GM12878 (cell line): ENCODE results near the gene QSOX1. TPM values are rescaled to one million over a fixed set of nuclear protein-coding genes. Genes with fewer than 3 reads are reported as not detected.

Source experiments
- ATAC-seq: fragments of 200-7000 bp; cut with Tn5 transposase; 3 replicates; pipeline ENCODE4 v1.9.1; 2020; ENCODE audit warnings: mild to moderate bottlenecking, moderate library complexity
- BruUV-seq: library from RNA; stranded (reverse); fragments of 400-500 nt; replicated peaks from 2 replicates; lab custom pipeline; 2021; lab: Mats Ljungman, UMichigan
- CTCF ChIA-PET: fragments of 300-600 bp; sonication (Branson Sonifier 250); formaldehyde crosslinking; extraction: SDS; loops from one replicate; lab custom pipeline; 2021; ENCODE audit warnings: inconsistent platforms; lab: Yijun Ruan, JAX
- POLR2A ChIA-PET: fragments of 350-600 bp; formaldehyde crosslinking; extraction: SDS; loops from one replicate; lab custom pipeline; 2021; ENCODE audit warnings: inconsistent platforms; lab: Charles Lee
- RAD21 ChIA-PET: fragments of 300-600 bp; sonication (Branson Sonifier 250); formaldehyde crosslinking; loops from one replicate; lab custom pipeline; 2023; ENCODE audit warnings: antibody characterized with exemption; ENCODE audit not compliant: unreplicated experiment; lab: Charles Lee
- SMC1A ChIA-PET: fragments of 300-600 bp; sonication (Branson Sonifier 250); formaldehyde crosslinking; loops from one replicate; lab custom pipeline; 2023; ENCODE audit not compliant: unreplicated experiment, uncharacterized antibody; lab: Charles Lee
- DNase-seq: peaks from one replicate; pipeline ENCODE4 v3.0.0-alpha.2; 2011; ENCODE audit warnings: low read depth, low spot score
- FAIRE-seq: peaks from 3 replicates; lab custom pipeline; 2011; peaks lifted over from hg19 to GRCh38; lab: Jason Lieb, UNC
- H2AFZ ChIP-seq: 2 replicates; pipeline ENCODE4 v1.6.0; 2011; ENCODE audit warnings: low read depth, low read length, control low read depth; ENCODE audit not compliant: control insufficient read depth
- H3K27ac ChIP-seq: 2 replicates; pipeline ENCODE4 v1.5.1; 2011; ENCODE audit warnings: control low read depth; ENCODE audit not compliant: control insufficient read depth, insufficient read depth
- H3K27me3 ChIP-seq, 2 experiments: replicated peaks in 1 of 2; 2 replicates each; pipeline versions ENCODE4 v1.6.0 to v1.6.1; 2011; ENCODE audit warnings: low read length in 1 of 2; ENCODE audit not compliant: control insufficient read depth in 2 of 2, insufficient read depth in 2 of 2
- H3K36me3 ChIP-seq, 2 experiments: 2 replicates each; pipeline ENCODE4 v1.5.1; 2011; ENCODE audit warnings: low read length in 1 of 2; ENCODE audit not compliant: control insufficient read depth in 2 of 2, insufficient read depth in 2 of 2
- H3K4me1 ChIP-seq: 2 replicates; pipeline ENCODE4 v1.6.1; 2011; ENCODE audit warnings: mild to moderate bottlenecking, low read length, moderate library complexity, mixed read lengths; ENCODE audit not compliant: control insufficient read depth, insufficient read depth
- H3K4me2 ChIP-seq: 2 replicates; pipeline ENCODE4 v1.6.0; 2011; ENCODE audit warnings: control low read depth; ENCODE audit not compliant: control insufficient read depth, insufficient read depth
- H3K4me3 ChIP-seq: fragments of 200-600 bp; sonication (generic); 2 replicates; pipeline ENCODE4 v1.5.1; 2016
- H3K79me2 ChIP-seq: 2 replicates; pipeline ENCODE4 v1.6.0; 2011; ENCODE audit warnings: low read length; ENCODE audit not compliant: control insufficient read depth, insufficient read depth
- H3K9ac ChIP-seq: 2 replicates; pipeline ENCODE4 v1.8.0; 2011; ENCODE audit warnings: low read length, control low read depth, mixed read lengths; ENCODE audit not compliant: control insufficient read depth, insufficient read depth
- H3K9me3 ChIP-seq: replicated peaks from 3 replicates; pipeline ENCODE4 v1.5.1; 2011; ENCODE audit warnings: mild to moderate bottlenecking, low read length; ENCODE audit not compliant: control insufficient read depth, insufficient read depth
- H4K20me1 ChIP-seq: 2 replicates; pipeline ENCODE4 v1.6.0; 2011; ENCODE audit not compliant: control insufficient read depth, insufficient read depth
- BCLAF1 ChIP-seq: fragments of 450-650 bp; IDR thresholded peaks from 2 replicates; pipeline ENCODE4 v1.6.1; 2017; ENCODE audit warnings: antibody characterized with exemption, mild to moderate bottlenecking, moderate library complexity
- CHD4 ChIP-seq: fragments of 200-600 bp; sonication (generic); IDR thresholded peaks from 2 replicates; pipeline ENCODE4 v1.6.1; 2016; ENCODE audit warnings: mild to moderate bottlenecking
- EED ChIP-seq: sonication (generic); IDR thresholded peaks from 2 replicates; pipeline ENCODE4 v1.6.1; 2016; ENCODE audit warnings: antibody characterized with exemption, low read depth
- FOS ChIP-seq: IDR thresholded peaks from 3 replicates; pipeline ENCODE4 v1.6.1; 2011; ENCODE audit warnings: borderline replicate concordance; ENCODE audit not compliant: insufficient read length; ENCODE audit errors: extremely low read depth
- IRF3 ChIP-seq: fragments of 450-650 bp; IDR thresholded peaks from 2 replicates; pipeline ENCODE4 v1.6.1; 2014; ENCODE audit warnings: mild to moderate bottlenecking
- NR2C1 ChIP-seq: fragments of 450-650 bp; IDR thresholded peaks from 2 replicates; pipeline ENCODE4 v1.6.1; 2017; ENCODE audit warnings: antibody characterized with exemption, mild to moderate bottlenecking, moderate library complexity
- PAX5 ChIP-seq: IDR thresholded peaks from 2 replicates; pipeline ENCODE4 v1.6.1; 2011; ENCODE audit warnings: low read depth, low read length, borderline replicate concordance
- SIN3A ChIP-seq: IDR thresholded peaks from 2 replicates; pipeline ENCODE4 v1.6.1; 2012; ENCODE audit warnings: low read depth, low read length, improper control_type of control experiment
- SMAD5 ChIP-seq: IDR thresholded peaks from 2 replicates; pipeline ENCODE4 v1.6.1; 2016; ENCODE audit warnings: antibody characterized with exemption, low read depth
- SPI1 ChIP-seq: IDR thresholded peaks from 2 replicates; pipeline ENCODE4 v1.6.1; 2011; ENCODE audit warnings: low read depth, mild to moderate bottlenecking, low read length, moderate library complexity, borderline replicate concordance; ENCODE audit not compliant: insufficient read depth
- SREBF1 ChIP-seq: IDR thresholded peaks from 2 replicates; pipeline ENCODE4 v1.6.1; 2012; ENCODE audit warnings: mild to moderate bottlenecking, low read length
- STAT1 ChIP-seq: fragments of 450-650 bp; conservative IDR thresholded peaks from 2 replicates; pipeline ENCODE4 v1.6.1; 2014; ENCODE audit warnings: antibody characterized with exemption, mild to moderate bottlenecking
- TBL1XR1 ChIP-seq: IDR thresholded peaks from 2 replicates; pipeline ENCODE4 v1.6.1; 2012; ENCODE audit warnings: low read depth, low read length, improper control_type of control experiment
- TCF12 ChIP-seq: IDR thresholded peaks from 2 replicates; pipeline ENCODE4 v1.6.1; 2011; ENCODE audit warnings: low read depth, mild to moderate bottlenecking, low read length
- TCF7 ChIP-seq: IDR thresholded peaks from 2 replicates; pipeline ENCODE4 v1.6.1; 2014; ENCODE audit warnings: antibody characterized with exemption, borderline replicate concordance
- WGBS: methylation state at CpG from one replicate; pipeline ENCODE4 v1.1.6; 2016; ENCODE audit warnings: low lambda C conversion rate; ENCODE audit not compliant: insufficient replicate concordance, insufficient coverage; ENCODE audit errors: missing lambda C conversion rate; 5-methylcytosine and 5-hydroxymethylcytosine counted together
- in situ Hi-C: fragments of 300-500 bp; cut with MboI; formaldehyde crosslinking; loops from 9 replicates; pipeline ENCODE4 v1.14.3; 2018; ENCODE audit warnings: mixed read lengths
- intact Hi-C: fragments of 100-400 bp; cut with micrococcal nuclease; formaldehyde crosslinking; loops from one replicate; pipeline ENCODE4 v1.14.2; 2022; ENCODE audit not compliant: unreplicated experiment
- polyA plus RNA-seq, 11 experiments: library from polyadenylated mRNA; depleted of rRNA in 4 of 11; unstranded in 6 of 11; stranded (reverse) in 5 of 11; fragments of >200 nt; fragmentation: Nextera tagmentation in 4 of 11; fragmentation: Illumina TruSeq in 1 of 11; extraction: Ambion mirVana in 4 of 11; extraction: Trizol in 1 of 11; gene quantifications; 1 replicate in 1 of 11; 2 replicates in 10 of 11; pipeline versions ENCODE4 v1.2.1 to v1.2.3, GENCODE V29; 2011 to 2016; ENCODE audit warnings: inconsistent platforms in 2 of 11, missing spikeins in 2 of 11, low read depth in 1 of 11
- total RNA-seq, 4 experiments: library from RNA; depleted of rRNA in 3 of 4; stranded (reverse); fragments of >200 nt in 3 of 4; fragmentation: Illumina TruSeq in 1 of 4; extraction: Trizol in 1 of 4; gene quantifications; 2 replicates each; pipeline versions ENCODE4 v1.2.1 to v1.2.3, GENCODE V29; 2013 to 2021

The QSOX1 gene
- total and polyA plus RNA-seq, 10 of the 15 experiments (the other 5 are each of a cell fraction or from before 2014, with no cell fraction given): 1.8 to 31.3 (median 11.2) TPM

GRCh38 chr1:180197231-180197630, 42.6 kb downstream of the QSOX1 start:
- H3K27me3 ChIP-seq: no peaks in the 10 kb centered on the region
- WGBS: 64% methylated on average over 5 of the region's 5 CpGs
- no TSS peak for BruUV-seq
- H3K79me2 ChIP-seq: no peaks in the 10 kb centered on the region
- H3K4me2 ChIP-seq: no peak overlapping the region
- in situ Hi-C loops (no loop called here), intact Hi-C loops (no loop called here)
- no peak for FAIRE-seq
- H3K9ac ChIP-seq: no peak overlapping the region
- ATAC-seq: no peak
- no peak overlapping the region for H3K27ac ChIP-seq
- TF ChIP-seq CHD4: no peak
- no peak for TF ChIP-seq NR2C1
- TF ChIP-seq SMAD5: no peak
- no peak for TF ChIP-seq FOS
- no peak for TF ChIP-seq SREBF1
- CTCF ChIA-PET: interaction anchor here (1.0 to 2.5 kb wide), 4 partner anchors 10 to 285 kb away, joined by 3 to 10 read pairs (median 5); no protein-coding TSS in a partner anchor
- no peaks in the 10 kb centered on the region for H3K4me1 ChIP-seq
- no peak overlapping the region for H3K4me3 ChIP-seq
- no peak for DNase-seq
- SMC1A ChIA-PET: interaction anchor here (1.2 kb wide), 1 partner anchor 9 kb away, joined by 4 read pairs; no protein-coding TSS in a partner anchor
- H2AFZ ChIP-seq: no peak overlapping the region
- H3K9me3 ChIP-seq: no peaks in the 10 kb centered on the region
- H3K36me3 ChIP-seq: peaks cover 0 to 4% of the 10 kb centered on the region in 2 experiments; a peak in 3 of 4 replicates
- POLR2A ChIA-PET: interaction anchor here (0.6 kb wide), 1 partner anchor 723 kb away, joined by 6 read pairs; no protein-coding TSS in a partner anchor
- RAD21 ChIA-PET: no interaction called here
- H4K20me1 ChIP-seq: no peaks in the 10 kb centered on the region

- FAIRE-seq (no peak), DNase-seq (no peak), ATAC-seq (no peak)
- Histone ChIP-seq H3K4me1 (no peaks in the 10 kb centered on the region), H3K4me2 (no peak overlapping the region), H3K4me3 (no peak overlapping the region), H3K9ac (no peak overlapping the region), H2AFZ (no peak overlapping the region), H3K36me3 (peaks cover 0 to 4% of the 10 kb centered on the region in 2 experiments; a peak in 3 of 4 replicates), H4K20me1 (no peaks in the 10 kb centered on the region), H3K9me3 (no peaks in the 10 kb centered on the region), H3K27me3 (no peaks in the 10 kb centered on the region), H3K27ac (no peak overlapping the region), H3K79me2 (no peaks in the 10 kb centered on the region)
- RAD21 ChIA-PET: no interaction called here
- BruUV-seq: no TSS peak
- CTCF ChIA-PET: interaction anchor here (1.4 to 2.5 kb wide), 3 partner anchors 11 to 284 kb away, joined by 5 to 10 read pairs (median 5); no protein-coding TSS in a partner anchor
- WGBS: 64% methylated on average over 4 of the region's 4 CpGs
- intact Hi-C loops: no loop called here
- SMC1A ChIA-PET: interaction anchor here (1.2 kb wide), 1 partner anchor 10 kb away, joined by 4 read pairs; no protein-coding TSS in a partner anchor
- POLR2A ChIA-PET: no interaction called here
- in situ Hi-C loops: no loop called here
- TF ChIP-seq TBL1XR1 (no peak), TCF7 (no peak), STAT1 (no peak), SPI1 (no peak), EED (no peak), SIN3A (no peak), BCLAF1 (no peak), TCF12 (no peak), PAX5 (no peak), IRF3 (no peak)
Observed at GRCh38 chr1:180198196-180198595, 43.5 kb downstream of the QSOX1 start.
